BJ (cell line): ENCODE results near the gene MATK. TPM values are rescaled to one million over a fixed set of nuclear protein-coding genes. Genes with fewer than 3 reads are reported as not detected.
"Not testable (repeated sequence)": the region's sequence is repeated elsewhere in the genome, so short reads cannot be mapped to it uniquely, and the experiment has no call there.

Experiments used
- CTCF ChIA-PET: fragments of 350-600 bp; formaldehyde crosslinking; extraction: SDS; loops from one replicate; lab custom pipeline; 2021; ENCODE audit warnings: antibody characterized with exemption, inconsistent platforms; lab: Yijun Ruan, JAX
- POLR2A ChIA-PET: fragments of 300-600 bp; sonication (Branson Sonifier 250); formaldehyde crosslinking; extraction: SDS; loops from one replicate; lab custom pipeline; 2021; ENCODE audit warnings: antibody characterized with exemption; lab: Charles Lee
- DNase-seq: peaks from one replicate; pipeline ENCODE4 v3.0.0-alpha.2; 2011; ENCODE audit warnings: low read depth
- H3K27me3 ChIP-seq: 2 replicates; pipeline ENCODE4 v1.6.0; 2011; ENCODE audit warnings: low read length; ENCODE audit not compliant: control insufficient read depth, insufficient read depth
- H3K36me3 ChIP-seq: 2 replicates; pipeline ENCODE4 v1.5.1; 2011; ENCODE audit warnings: low read length; ENCODE audit not compliant: control insufficient read depth, insufficient read depth
- H3K4me3 ChIP-seq: 2 replicates; pipeline ENCODE4 v1.5.1; 2011; ENCODE audit warnings: low read depth, mild to moderate bottlenecking, control low read depth, low read length
- CTCF ChIP-seq: IDR thresholded peaks from 2 replicates; pipeline ENCODE4 v1.5.1; 2011; ENCODE audit warnings: low read depth, mild to moderate bottlenecking, control low read depth, inconsistent platforms, low read length, moderate library complexity; ENCODE audit not compliant: insufficient read depth
- polyA plus RNA-seq: library from polyadenylated mRNA; depleted of rRNA; stranded (reverse); fragments of >200 nt; gene quantifications from 2 replicates; pipeline ENCODE4 v1.2.3, GENCODE V29; 2011

Gene MATK
- polyA plus RNA-seq, 1 experiment: not detected

- no peak for TF ChIP-seq CTCF
- CTCF ChIA-PET: interaction anchor here (3.1 kb wide), 1 partner anchor 21 kb away, joined by 21 read pairs; no protein-coding TSS in a partner anchor
- Histone ChIP-seq H3K4me3 (no peak overlapping the region), H3K36me3 (no peaks in the 10 kb centered on the region), H3K27me3 (no peaks in the 10 kb centered on the region)
- DNase-seq: no peak
- POLR2A ChIA-PET: no interaction called here
Measured at GRCh38 chr19:3819989-3820388, 33.8 kb upstream of the MATK start.

GRCh38 chr19:3818918-3819317, 32.7 kb upstream of the MATK start:
- no peaks in the 10 kb centered on the region for H3K27me3 ChIP-seq
- no peaks in the 10 kb centered on the region for H3K36me3 ChIP-seq
- no peak for DNase-seq
- no peak for TF ChIP-seq CTCF
- POLR2A ChIA-PET: no interaction called here
- H3K4me3 ChIP-seq: no peak overlapping the region
- CTCF ChIA-PET: interaction anchor here (1.0 to 1.4 kb wide), 2 partner anchors 30 to 33 kb away, joined by 3 read pairs; no protein-coding TSS in a partner anchor

- DNase-seq: peak; percentile 11
- Histone ChIP-seq H3K27me3 (no peaks in the 10 kb centered on the region), H3K36me3 (no peaks in the 10 kb centered on the region), H3K4me3 (no peak overlapping the region)
- no peak for TF ChIP-seq CTCF
- ChIA-PET CTCF (interaction anchor here (0.6 to 1.4 kb wide), 3 partner anchors 30 to 397 kb away, joined by 3 read pairs; no protein-coding TSS in a partner anchor), POLR2A (no interaction called here)
Measured at GRCh38 chr19:3818466-3818865, 32.3 kb upstream of the MATK start.

GRCh38 chr19:3817761-3818160, 31.6 kb upstream of the MATK start:
- DNase-seq: no peak
- ChIA-PET CTCF (interaction anchor here (1.4 kb wide), 1 partner anchor 35 kb away, joined by 3 read pairs; no protein-coding TSS in a partner anchor), POLR2A (interaction anchor here (0.7 kb wide), 1 partner anchor 162 kb away, joined by 9 read pairs; no protein-coding TSS in a partner anchor)
- H3K36me3 ChIP-seq: no peaks in the 10 kb centered on the region
- TF ChIP-seq CTCF: no peak
- H3K27me3 ChIP-seq: no peaks in the 10 kb centered on the region
- no peak overlapping the region for H3K4me3 ChIP-seq

DNA sequence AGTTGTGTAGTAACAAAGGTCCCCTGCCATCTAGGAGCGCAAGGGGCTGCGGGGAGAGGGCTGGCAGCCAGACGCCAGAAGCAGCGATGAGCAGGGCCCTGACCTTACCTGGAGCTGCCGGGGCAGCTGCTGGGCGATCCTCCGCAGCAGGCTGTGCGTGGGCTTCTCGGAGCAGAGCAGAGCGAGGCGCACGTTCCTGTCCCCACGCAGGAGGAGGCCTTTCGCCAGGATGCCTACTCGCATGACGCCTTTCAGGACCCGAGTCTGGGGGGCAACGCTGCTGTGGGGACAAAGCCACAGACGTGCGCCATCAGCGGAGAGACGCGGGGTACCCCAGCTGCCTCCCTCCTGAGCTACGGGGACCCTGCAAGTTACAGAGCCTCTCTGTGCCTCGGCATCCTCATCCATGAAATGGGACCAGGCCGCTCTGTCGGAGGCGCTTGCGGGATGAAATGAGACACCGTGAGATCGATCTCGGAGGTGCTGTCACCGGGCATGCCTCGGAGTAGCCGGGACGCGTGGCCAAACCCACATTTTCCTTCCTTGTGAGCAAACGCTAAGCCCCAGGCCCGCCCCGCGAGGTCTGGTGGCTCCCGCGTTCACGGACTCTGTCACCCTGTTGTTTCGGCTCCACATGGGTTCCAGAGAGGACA, 30.5 kb upstream of the MATK start:
- H3K36me3 ChIP-seq: no peaks in the 10 kb centered on the region
- no peak for TF ChIP-seq CTCF
- ChIA-PET CTCF (no interaction called here), POLR2A (no interaction called here)
- no peaks in the 10 kb centered on the region for H3K27me3 ChIP-seq
- no peak overlapping the region for H3K4me3 ChIP-seq
- no peak for DNase-seq

DNA sequence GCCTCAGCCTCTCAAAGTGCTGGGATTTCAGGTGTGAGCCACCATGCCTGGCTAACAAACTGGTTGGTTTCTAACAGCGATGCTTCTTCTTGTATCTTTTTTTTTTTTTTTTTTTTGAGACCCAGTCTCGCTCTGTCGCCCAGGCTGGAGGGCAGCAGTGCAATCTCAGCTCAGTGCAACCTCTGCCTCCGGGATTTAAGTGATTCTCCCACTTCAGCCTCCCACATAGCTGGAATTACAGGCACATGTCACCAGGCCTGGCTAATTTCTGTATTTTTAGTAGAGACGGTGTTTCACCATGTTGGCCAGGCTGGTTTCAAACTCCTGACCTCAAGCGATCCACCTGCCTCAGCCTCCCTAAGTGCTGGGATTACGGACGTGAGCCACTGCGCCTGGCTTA, 30.0 kb upstream of the MATK start:
- CTCF ChIA-PET: interaction anchor here (0.9 kb wide), 1 partner anchor 33 kb away, joined by 3 read pairs; no protein-coding TSS in a partner anchor
- H3K4me3 ChIP-seq, DNase-seq, H3K27me3 ChIP-seq, POLR2A ChIA-PET, H3K36me3 ChIP-seq: not testable (repeated sequence)
